GM18498 (cell line): ENCODE results near the gene C5orf52.
"Not testable (repeated sequence)": the region's sequence is repeated elsewhere in the genome, so short reads cannot be mapped to it uniquely, and the experiment has no call there.

Experiments used
- ATAC-seq: cut with Tn5 transposase; IDR thresholded peaks from one replicate; pipeline ENCODE4 v1.9.1; 2021; ENCODE audit warnings: mild to moderate bottlenecking, moderate library complexity; ENCODE audit not compliant: unreplicated experiment

Gene C5orf52

DNA sequence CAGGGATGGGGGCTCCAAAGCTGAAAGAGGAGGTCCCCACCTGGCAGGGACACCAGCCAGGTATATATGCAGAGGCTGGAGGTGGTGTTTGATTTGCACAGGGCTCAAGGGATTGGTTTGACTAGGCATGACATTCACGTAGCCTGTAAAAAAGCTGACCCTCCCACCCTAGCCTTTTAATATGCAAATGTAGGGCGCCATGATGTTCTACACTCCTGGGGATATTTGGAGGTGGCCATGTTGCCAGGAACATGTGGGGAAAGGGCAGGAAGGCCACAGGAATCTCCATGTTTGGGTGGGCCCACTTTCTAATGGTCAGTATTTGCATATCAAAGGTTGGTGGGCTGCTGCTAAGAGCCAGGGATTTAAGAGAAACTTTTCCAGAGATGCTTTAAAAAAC is 47.9 kb downstream of the C5orf52 start:
- ATAC-seq = no peak

- no peak for ATAC-seq
These were observed 49.8 kb downstream of the C5orf52 start for GRCh38 chr5:157721159-157721558.

GRCh38 chr5:157722895-157723294 is 51.6 kb downstream of the C5orf52 start:
- not testable (repeated sequence) for ATAC-seq

GRCh38 chr5:157726607-157727006 is 55.3 kb downstream of the C5orf52 start:
- not testable (repeated sequence) for ATAC-seq

DNA sequence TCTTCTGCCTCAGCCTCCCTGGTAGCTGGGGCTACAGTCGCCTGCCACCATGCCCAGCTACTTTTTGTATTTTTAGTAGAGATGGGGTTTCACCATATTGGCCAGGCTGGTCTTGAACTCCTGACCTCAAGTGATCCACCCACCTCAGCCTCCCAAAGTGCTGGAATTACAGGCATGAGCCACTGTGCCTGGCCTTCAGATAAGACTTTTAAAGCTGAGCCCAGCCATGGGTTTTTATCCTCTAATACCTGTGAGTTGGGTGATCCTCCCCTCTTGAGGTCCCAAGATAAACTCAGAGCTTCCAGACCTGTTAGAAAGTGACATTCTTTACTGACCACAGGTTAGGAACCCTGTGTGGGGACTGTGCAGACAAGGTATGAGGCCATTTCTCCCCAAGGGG is 56.5 kb downstream of the C5orf52 start:
- not testable (repeated sequence) for ATAC-seq
